ENCODE results near the gene HDAC9.

GRCh38 chr7:18647582-18647981 lies 152.0 kb downstream of the HDAC9 start:
- TF ChIP-seq POLR2A (IDR thresholded peaks at IDR 0.05; ENCODE audit: low read length) (no peak), GATA1 (IDR thresholded peaks at IDR 0.05; ENCODE audit: low read depth, low read length) (no peak)

Data from erythroblast (primary cell).